Hypothalamus (tissue), 51 donors: ENCODE measurements around the gene AKAP8L.

Experiments used
- DNase-seq, 51 donors: peaks; one replicate each; lab custom pipeline; 2025; lab: John Stamatoyannopoulos, UW

Gene AKAP8L

DNA sequence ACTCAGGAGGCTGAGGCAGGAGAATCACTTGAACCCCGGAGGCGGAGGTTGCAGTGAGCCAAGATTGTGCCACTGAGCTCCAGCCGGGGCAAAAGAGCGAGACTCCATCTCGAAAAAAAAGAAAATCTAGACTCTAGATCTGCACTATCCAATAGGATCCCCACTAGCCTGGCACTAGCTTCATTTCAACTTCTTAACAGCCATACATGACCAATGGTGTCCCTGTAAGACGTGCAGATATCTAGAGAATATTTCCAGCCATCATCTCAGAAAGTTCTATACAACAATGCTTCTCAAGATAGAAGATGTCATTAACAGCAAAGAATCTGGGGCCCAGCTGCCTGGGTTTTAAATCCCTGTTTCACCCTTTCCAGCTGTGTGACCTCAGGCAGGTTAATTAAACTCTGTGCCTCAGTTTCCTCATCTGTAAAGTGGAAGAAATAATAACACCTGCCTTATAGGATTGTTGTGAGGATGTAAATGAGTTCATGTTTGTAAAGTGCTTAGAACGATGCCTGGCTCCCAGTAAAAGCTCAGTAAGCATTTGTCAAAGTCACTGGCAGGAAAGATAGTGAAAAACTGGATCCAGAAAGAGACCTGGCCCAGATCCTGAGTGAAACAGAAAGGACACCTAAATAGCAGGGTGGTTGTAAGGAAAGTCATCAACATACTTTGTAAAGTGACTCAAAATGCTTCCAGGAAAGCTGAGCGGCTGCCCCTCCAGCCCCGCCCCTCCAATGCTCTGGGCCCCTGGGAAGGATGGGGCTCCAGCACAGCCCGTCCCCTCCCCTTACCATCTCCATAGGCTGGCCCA lies 17.4 kb upstream of the AKAP8L start:
- DNase-seq: no peak

- no peak for DNase-seq
Observed at GRCh38 chr19:15433519-15434069, 14.8 kb upstream of the AKAP8L start.

DNA sequence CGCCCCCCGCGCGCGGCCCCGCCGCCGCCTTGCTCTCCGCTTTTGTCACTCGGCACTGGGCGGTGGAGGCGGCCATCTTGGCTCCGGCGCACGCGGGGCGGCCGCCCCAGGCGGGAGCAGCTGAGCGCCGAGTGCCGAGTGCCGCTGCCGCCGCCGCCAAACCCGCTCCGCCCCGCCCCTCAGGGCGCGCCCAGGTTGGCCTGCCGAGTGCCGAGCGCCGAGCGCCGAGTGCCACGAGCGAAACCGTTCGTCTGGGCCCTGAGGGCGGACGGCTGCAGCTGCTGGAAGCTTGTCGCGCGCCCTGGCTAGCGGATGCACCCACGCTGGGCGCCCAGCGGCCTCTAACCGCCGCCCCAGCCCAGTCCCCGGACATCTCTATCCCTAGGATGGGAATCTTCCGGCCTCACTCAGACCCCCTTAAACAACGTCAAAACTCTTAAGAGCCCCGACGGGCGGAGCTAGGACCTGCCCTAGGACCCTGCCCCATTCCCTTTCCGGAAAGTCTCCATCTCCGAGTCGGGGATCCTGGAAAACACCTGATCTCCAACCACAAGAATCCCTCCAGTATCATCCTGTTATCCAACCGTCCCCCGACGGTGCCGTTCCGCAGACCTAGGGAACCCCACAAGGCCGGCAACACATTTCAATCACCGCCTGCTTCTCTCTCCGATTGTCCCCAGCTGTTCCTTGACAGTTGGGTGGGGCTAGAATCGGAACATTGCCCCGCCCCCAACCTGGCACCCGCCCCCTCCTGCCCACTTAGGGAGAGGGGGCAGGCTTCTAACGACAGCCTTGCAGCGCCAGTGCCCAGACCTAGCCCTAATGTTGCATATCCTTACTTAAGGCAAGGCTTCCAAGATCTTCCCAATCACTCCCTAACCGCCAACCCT lies 14.1 kb upstream of the AKAP8L start:
- DNase-seq: peak; percentile 11 to 94 (median 82)

- DNase-seq: peak in 3 of 51 donors; percentile 4 to 33 (median 8)
Observed at GRCh38 chr19:15432018-15432494, 13.3 kb upstream of the AKAP8L start.

- DNase-seq: no peak
Observed at GRCh38 chr19:15431396-15432017, 12.7 kb upstream of the AKAP8L start.

- no peak for DNase-seq
Observed at GRCh38 chr19:15430526-15431120, 11.8 kb upstream of the AKAP8L start.

DNA sequence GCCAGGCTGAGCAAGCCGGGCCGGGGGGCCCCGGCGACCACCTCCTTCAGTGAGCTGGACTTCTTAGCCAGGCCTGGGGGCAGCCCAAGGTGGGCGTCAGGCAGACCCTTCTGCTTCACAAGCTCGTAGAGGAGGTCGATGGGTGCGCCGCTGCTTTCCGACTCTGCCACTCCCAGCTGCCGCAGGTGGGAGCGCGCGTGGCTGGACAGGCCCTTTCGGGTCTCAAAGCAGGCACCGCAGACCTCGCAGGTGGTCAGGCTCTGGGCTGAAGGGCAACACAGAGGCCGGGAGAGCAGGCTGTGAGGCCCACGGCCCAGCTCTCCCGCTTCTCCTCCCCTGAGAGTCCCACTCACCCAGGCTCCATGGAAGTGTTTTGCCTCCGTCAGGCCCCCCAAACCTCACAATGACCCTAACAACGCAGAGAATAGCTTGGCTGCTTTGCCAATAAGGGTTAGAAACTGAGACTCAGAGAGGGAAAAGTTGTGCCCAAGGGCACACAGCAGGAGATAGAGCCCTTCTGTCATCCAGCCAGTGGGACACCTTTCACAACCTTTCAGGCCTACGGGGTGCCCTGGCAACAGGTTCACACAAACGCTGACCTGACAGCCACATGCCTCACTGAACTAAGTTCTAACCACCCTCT lies 11.2 kb upstream of the AKAP8L start:
- DNase-seq: no peak

GRCh38 chr19:15428956-15429824 lies 10.4 kb upstream of the AKAP8L start:
- no peak for DNase-seq

GRCh38 chr19:15427991-15428471 lies 9.2 kb upstream of the AKAP8L start:
- no peak for DNase-seq

GRCh38 chr19:15427350-15427700 lies 8.5 kb upstream of the AKAP8L start:
- DNase-seq: no peak

DNA sequence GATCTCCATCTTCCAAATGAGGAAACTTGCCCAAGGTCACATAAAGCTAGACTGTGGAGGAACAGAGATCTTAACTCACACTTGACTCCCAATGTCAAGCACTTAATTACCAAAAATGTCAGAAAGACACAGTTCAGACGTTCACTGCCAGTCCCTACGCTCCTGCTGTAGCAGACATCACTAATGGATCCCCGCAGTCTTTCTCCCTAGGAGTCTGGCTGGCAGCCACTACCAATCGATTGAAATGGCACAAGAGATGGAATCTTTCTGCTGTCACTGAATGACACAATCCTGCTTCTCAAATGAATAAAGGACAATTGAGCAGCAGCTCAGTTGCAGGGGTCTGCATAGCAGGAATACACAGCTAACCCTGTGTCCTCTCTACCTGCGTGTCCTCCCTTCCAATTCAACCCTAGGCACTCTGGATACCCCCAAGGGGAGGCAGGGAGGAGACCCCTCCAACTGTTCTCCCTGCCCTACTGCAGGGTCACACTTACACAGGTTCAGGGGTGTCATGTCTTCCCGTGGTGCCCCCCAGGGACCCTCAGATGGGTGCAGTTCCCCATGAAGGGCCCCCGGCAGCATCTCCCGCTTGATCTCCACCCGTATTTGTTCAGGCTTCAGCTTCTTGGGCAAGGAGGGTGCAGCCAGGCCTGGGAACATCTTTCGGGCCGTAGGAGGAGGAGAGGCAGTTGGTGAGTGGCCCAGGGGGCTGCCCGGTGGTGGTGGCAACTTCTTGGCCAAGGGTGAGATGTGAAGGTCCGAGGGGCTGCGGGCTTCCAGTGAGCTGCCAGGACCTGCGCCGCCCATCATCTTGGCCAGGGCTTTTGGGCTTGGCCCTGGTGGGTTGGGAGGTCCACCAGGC lies 7.9 kb upstream of the AKAP8L start:
- DNase-seq: no peak

GRCh38 chr19:15425321-15425950 lies 6.6 kb upstream of the AKAP8L start:
- no peak for DNase-seq

- DNase-seq: no peak
Observed at GRCh38 chr19:15424692-15425272, 6.0 kb upstream of the AKAP8L start.

DNA sequence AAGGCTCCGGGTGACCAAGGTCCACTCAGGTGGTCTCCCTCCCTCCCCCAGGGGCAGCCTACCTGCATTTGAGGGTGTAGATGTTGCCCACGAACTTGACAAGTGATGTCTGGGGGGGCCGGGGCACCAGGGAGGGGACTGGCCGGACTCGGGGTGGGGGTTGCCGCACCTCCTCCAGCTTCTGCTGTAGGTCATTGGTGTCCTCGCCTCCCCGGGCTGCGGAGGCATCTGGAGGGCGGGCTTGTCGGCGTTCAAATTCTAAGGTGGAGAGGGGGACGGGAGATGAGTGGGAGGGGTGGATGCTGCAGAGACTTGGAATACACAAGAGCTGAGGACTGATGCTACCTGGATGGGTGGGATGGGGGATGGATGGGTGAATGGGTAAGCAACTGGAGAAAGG lies 5.3 kb upstream of the AKAP8L start:
- DNase-seq: no peak

DNA sequence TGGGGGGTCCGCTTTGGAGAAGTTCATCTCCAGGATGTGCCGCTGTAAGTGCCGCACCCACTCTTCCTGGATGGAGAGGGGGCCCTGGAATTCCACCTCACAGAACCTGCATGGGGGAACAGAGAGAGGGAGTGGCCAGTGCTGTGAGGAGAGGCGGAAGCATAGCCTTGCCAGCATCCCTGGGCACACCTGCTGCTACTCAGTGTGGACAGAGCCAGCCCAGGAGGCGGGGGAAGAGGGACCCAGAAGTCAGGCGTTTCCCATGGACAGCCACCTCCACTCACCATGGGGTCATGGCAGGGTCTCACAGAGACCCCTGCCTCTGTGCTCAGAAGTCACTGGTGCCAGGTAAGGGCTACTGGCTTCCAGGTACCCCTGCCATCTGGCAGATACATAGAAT lies 4.3 kb upstream of the AKAP8L start:
- DNase-seq: no peak

GRCh38 chr19:15422296-15423075 lies 3.7 kb upstream of the AKAP8L start:
- DNase-seq: no peak
